Measurements from ENCODE around the gene HNRNPR. TPM values are rescaled to one million over a fixed set of nuclear protein-coding genes. Genes with fewer than 3 reads are reported as not detected.

The HNRNPR gene
- total and polyA plus RNA-seq, 2 of the 8 experiments (the other 6 are each of a cell fraction or from before 2014, with no cell fraction given): 110 to 214 TPM

- Histone ChIP-seq H3K27ac (ENCODE audit: low read depth, low read length) (no peak overlapping the region), H3K14ac (ENCODE audit: insufficient read length) (no peak overlapping the region), H3K23me2 (ENCODE audit: low read depth, low read length) (peaks cover 2% of the 10 kb centered on the region; the same call in 1 of the 2 replicates), H3K23ac (ENCODE audit: insufficient read length) (no peak overlapping the region), H3K9me3 (ENCODE audit: insufficient read depth in 2 of 2, low read depth in 1 of 2, low read length in 1 of 2) (no peaks in the 10 kb centered on the region), H2AFZ (ENCODE audit: low read length) (no peak overlapping the region), H2BK15ac (ENCODE audit: low read length) (no peak overlapping the region), H3K4ac (replicated peaks; ENCODE audit: insufficient read length, low read depth, low read length) (no peak overlapping the region), H3K4me1 (replicated peaks in 1 of 4; ENCODE audit: control insufficient read depth in 3 of 4, insufficient read depth in 4 of 4, low read length in 3 of 4) (no peaks in the 10 kb centered on the region), H3K56ac (replicated peaks; ENCODE audit: insufficient read length, low read depth, low read length) (no peak overlapping the region), H4K8ac (ENCODE audit: extremely low read depth, insufficient read depth, low read length) (no peak overlapping the region), H4K5ac (ENCODE audit: insufficient read length, low read depth, low read length) (no peak overlapping the region), H3K27me3 (replicated peaks in 1 of 4; ENCODE audit: control insufficient read depth in 3 of 4, extremely low read depth in 1 of 4, insufficient read depth in 3 of 4, low read length in 3 of 4) (no peaks in the 10 kb centered on the region), H3K4me3 (ENCODE audit: extremely low read depth in 1 of 4, insufficient read depth in 2 of 4, low read depth in 3 of 4, low read length in 4 of 4) (no peak overlapping the region), H2BK12ac (ENCODE audit: low read depth, low read length) (no peak overlapping the region), H3K36me3 (ENCODE audit: control insufficient read depth in 2 of 4, insufficient read depth in 4 of 4, low read length in 3 of 4) (peaks cover 13 to 79% (median 51%) of the 10 kb centered on the region in 4 experiments), H2AK5ac (ENCODE audit: low read depth, low read length) (no peak overlapping the region), H4K91ac (replicated peaks; ENCODE audit: insufficient read length, low read length) (no peak overlapping the region), H3K79me1 (ENCODE audit: low read depth, low read length) (peaks cover 9% of the 10 kb centered on the region; the same call in 1 of the 2 replicates), H3K9ac (replicated peaks in 1 of 4; ENCODE audit: extremely low read depth in 1 of 4, low read depth in 3 of 4, low read length in 3 of 4) (no peak overlapping the region), H2BK20ac (ENCODE audit: low read length) (no peak overlapping the region), H2BK120ac (replicated peaks; ENCODE audit: low read depth, low read length) (no peak overlapping the region), H3K4me2 (ENCODE audit: insufficient read depth in 1 of 2, low read depth in 2 of 2, low read length in 2 of 2) (no peak overlapping the region), H4K20me1 (replicated peaks in 1 of 2; ENCODE audit: control insufficient read depth in 1 of 2, insufficient read depth in 2 of 2, low read length in 2 of 2) (peaks cover 11 to 14% of the 10 kb centered on the region in 2 experiments), H3K79me2 (ENCODE audit: control insufficient read depth in 1 of 2, insufficient read depth in 2 of 2, low read length in 2 of 2) (peaks cover 0 to 60% of the 10 kb centered on the region in 2 experiments; a peak in 3 of 4 replicates), H3K18ac (ENCODE audit: extremely low read depth, low read length) (no peak overlapping the region), H2BK5ac (ENCODE audit: low read depth, low read length) (no peak overlapping the region)
- POLR2A ChIA-PET (ENCODE audit: partially characterized antibody): interaction anchor here (0.8 to 1.0 kb wide), 2 partner anchors 14 to 34 kb away, joined by 3 read pairs; partner anchors contain the start of gene HNRNPR
- DNase-seq (ENCODE audit: low read depth in 1 of 2, low spot score in 2 of 2): no peak
- CTCF ChIA-PET (ENCODE audit: partially characterized antibody): no interaction called here
- 96% methylated on average over 1 of the region's 1 CpG; no CpG with 5 or more reads in 1 of the 2 experiments for WGBS, 2 experiments (ENCODE audit: extremely low coverage in 1 of 2, insufficient coverage in 1 of 2, insufficient read length in 1 of 2, insufficient replicate concordance in 2 of 2, low coverage in 1 of 2, low lambda C conversion rate in 2 of 2, missing lambda C conversion rate in 1 of 2)
- no peak for FAIRE-seq
- TF ChIP-seq TCF12 (IDR thresholded peaks at IDR 0.05; ENCODE audit: low read depth, low read length) (no peak), RFX5 (IDR thresholded peaks at IDR 0.05; ENCODE audit: borderline replicate concordance, low read depth, low read length) (no peak), SIRT6 (IDR thresholded peaks at IDR 0.05; ENCODE audit: low read length) (no peak)
Measured at GRCh38 chr1:23330846-23331245, 13.2 kb downstream of the HNRNPR start.
